NOMO-1 treated with dmso at 0.1 percent for 144 hours (cell line): ENCODE data around the gene ETAA1.
A peak's percentile ranks its signal among the peaks of the same experiment; 100 is the strongest.

Experiments used
- DNase-seq: peaks from one replicate; lab custom pipeline; 2025; ENCODE audit not compliant: unreplicated experiment; lab: John Stamatoyannopoulos, UW

ETAA1 gene

DNA sequence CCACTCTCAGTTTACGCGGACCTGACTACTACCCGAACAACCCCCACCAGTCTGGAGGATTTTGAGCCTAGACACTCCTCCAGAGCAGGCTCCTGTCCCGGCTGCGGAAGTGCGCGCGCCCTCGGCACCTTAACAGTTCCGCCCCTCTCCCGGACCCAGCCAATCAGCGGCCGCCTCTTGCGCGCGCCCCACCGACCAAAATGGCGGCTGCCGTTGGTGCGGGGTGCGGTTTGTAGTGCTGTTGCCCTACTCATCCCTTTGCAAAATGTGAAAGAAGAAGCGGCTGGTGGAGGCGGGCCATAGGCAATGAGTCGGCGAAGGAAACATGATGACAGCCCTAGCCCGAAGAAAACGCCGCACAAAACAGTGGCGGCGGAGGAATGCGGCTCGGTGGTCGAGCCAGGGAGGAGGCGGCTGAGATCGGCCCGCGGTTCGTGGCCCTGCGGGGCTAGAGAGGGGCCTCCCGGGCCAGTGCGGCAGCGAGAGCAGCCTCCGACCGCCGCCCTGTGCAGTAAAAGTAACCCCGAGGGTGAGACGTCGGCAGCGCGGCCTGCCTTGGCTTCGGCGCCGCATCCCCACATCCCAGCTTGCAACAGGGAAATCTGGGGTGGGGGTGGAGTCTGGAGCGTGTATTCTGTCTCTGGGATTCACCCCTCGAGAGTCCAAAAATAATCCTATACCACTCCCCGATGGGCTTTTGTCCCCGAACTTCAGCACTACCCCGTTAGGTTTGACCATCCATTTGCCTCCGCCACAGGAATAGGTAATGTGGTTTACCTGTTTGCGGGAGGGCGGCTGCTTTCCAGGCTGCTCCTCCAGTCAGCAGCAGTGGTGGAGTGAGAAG, at the start of gene ETAA1:
TSS of gene ETAA1 (plus strand) at position 191 of the 844 bp plus-strand sequence. CDS start at position 307, 116 bp downstream.
- peak; percentile 87 for DNase-seq

DNA sequence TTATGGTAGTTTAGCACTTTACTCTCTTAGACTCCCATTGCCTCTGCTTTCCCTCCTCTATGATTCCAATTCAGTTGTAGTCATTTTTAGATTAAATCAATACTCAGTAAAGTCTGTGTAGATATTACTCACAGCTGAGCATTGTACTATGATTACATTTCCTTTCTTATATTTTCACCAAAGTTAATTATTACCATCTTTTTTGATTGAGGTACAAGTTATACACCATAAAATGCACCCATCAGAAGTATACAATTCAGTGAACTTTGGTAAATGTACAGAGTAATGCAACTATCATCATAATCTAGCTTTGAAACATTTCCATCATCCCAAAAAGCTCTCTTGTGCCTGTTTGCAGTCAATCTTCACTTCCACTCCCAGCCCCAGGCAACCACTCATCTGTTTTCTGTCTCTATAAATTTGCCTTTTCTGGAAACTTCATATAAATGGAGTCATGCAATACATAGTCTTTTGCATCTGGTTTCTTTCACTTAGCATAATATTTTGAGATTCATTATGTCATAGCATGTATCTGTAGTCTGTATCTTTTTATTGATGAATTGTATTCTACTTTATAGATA, 30.2 kb upstream of the ETAA1 start:
- no peak for DNase-seq

DNA sequence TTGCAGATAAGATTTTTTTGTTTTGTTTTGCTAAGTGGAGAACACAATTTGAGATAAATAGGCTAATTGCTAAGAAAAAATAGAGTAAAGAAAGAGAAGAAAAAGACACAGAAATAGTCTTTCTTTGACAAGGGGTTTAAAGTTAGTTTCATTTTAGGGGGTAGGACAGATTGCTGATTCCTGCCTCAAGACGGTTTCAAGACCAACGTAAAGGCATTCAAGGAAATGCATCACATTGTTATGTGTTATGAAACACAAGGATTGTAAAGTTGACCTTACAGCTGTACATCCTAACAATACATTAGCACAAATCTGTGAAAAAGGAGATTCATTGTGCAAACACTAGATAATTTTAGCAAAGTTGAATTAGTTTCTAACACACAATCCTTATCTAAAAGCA, 22.7 kb upstream of the ETAA1 start:
- DNase-seq: no peak

DNA sequence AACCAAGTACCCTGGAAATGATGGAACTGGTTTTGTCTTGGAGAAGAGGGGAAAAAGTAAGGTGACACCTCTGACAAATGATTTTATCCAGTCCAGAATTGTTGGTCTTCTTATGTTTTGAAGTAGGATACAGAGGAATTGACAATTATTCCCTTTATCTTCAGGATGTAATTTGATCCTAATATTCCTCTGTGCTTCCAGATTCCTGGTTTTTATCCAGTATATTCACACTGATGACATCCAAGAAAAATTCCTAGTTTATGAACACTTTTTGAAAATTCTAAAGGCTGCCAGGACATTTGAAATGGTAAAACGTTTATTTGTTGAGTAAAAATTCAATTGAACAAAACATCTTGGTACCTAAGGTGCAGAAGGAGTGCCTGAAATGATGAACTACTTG, 22.2 kb upstream of the ETAA1 start:
- no peak for DNase-seq

DNA sequence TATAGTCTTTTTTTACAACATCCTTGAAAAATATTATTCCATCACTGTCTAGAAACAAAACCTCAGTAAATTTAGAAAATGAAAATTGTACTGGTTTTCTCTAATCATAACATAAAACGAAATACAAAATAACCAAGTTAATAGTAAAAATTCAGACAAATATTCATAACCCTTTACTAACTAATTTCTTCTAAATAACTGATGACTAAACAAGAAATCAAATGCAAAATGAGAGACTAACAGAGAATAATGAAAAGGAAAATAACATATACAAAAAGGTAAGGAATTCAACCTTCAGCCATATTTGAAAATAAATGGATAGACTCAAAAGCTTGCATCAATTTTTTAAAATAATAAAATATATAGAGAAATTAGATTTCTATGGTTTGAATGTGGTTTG, 18.6 kb upstream of the ETAA1 start:
- no peak for DNase-seq

DNA sequence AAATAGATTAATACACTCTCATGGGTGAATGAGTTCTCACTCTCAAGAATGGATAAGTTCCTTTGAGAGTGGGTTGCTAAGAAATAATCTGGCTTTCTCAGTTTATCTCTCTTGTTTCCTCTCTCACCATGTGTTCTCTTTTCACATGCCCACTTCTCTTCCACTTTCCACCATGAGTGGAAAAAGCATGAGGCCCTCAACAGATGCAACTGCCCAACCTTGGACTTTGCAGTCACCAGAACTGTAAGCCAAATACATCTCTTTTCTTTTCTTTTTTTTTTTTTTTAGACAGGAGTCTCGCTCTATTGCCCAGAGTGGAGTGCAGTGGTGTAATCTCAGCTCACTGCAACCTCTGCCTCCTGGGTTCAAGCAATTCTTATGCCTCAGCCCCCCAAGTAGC, 18.1 kb upstream of the ETAA1 start:
- DNase-seq: no peak

DNA sequence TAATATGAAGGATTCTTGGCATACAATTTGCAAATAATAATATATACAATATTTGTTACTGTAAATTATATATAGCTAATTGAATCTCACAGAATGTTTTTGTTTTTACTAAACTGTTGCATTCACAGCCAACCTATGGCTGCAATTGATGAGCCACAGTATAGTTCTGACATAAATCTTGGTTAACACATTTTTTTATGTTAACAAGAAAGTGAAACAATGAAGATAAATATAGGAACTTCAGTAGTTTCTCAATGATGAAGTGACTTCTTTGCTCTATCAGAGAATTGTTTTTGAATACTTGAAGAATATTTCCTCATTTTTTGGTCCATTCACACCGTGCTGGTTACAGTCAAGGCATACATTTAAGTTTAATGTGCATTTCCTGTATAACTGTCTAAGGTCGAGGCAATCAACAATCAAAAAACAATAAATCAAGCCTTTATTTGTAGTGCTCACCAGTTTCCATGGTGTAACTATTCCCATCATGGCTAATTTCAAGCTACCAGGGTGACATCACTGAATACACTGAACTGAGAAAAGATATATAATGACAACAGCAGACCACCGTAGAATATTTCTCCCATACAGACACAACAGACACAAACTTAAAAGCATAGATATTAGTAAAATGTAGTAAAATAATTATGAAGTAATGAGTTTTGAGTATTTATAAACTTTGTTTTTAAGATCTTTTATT, 12.9 kb upstream of the ETAA1 start:
- DNase-seq: no peak

DNA sequence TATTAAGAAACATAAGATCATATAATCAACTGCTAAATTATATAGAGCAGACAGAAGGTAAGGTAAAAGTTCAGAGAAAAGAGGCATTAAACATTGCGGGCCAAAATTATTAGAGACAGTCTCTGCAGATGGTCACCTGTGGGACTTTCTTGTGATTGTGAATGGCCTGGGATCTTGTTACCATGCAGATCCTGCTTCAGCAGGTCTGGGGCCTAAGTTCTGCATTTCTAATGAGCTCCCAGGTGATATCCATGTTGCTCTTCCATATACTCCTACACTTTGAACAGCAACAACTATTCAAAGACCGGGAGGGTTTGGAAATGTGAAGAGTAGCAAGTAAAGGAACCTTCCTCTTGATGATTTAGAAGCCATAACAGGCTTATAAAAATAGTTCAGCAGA, 8.5 kb upstream of the ETAA1 start:
- DNase-seq: no peak

DNA sequence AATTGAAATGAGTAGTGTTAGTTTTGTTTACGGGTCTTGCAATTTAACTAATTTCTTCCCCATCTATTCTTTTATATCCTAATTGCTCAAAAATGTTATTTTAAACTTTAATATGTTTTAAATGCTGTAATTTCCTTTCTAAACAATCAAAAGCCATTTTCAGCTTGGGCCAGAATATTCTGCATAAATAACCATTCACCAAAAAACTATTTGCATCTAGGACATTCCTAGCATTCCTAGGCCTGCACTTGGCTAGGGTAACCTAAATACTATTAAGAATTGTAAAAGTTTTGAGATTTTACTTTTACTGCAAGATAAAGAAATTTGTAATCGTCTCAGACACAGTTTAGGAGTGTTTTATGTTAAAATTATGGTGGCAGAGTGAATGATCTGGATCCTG, 7.8 kb upstream of the ETAA1 start:
- no peak for DNase-seq

DNA sequence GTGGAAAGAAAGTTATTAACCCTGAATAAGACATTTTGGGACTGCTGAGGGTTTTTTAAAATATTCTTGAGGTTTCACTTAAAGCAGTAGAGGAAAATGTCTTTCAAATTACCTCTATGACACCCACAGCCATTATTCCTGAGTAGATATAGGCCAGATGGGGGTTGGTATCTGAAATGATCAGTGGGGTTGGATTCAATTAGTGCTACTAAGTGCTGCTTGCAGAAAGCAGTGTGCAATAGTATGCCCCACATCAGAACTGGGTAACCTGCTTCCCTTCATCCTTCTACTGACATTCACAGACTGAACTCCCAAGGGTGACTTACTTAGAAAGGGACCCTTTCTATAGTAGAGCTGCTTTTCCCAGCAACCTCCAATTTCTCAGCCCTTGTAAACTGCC, 7.3 kb upstream of the ETAA1 start:
- no peak for DNase-seq

DNA sequence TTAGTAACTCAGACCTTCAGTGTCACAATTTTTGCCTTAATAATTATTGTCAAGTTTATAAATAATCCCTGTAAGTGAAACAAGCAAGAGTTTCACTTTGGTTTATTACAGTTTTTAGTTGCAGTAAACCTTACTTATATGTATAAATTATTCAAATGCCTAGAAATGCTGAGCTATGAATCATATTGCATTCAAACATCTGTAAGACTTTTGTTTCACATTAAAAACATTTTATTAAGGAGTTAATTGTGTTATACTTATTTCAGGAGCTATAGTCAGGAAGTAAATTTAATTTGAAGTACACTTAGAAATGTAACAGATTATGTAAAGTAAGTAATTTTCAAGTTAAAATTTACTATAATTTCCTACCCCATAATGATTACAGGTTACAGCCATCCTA, 3.9 kb upstream of the ETAA1 start:
- DNase-seq: no peak

DNA sequence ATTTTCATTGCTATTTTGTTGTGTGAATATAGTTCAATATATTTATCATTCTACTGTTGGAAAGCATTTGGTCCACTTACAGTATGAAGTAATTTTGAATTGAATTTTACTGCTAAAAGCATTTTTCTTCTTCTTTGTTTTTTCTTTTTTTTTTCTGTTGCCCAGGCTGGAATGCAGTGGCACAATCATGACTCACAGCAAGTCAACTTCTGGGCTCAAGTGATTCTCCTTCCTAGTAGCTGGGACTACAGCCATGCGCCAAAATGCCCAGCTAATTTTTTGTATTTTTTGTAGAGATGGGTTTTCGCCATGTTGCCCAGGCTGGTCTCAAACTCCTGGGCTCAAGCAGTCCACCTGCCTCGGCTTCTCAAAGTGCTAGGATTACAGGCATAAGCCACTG, 2.4 kb upstream of the ETAA1 start:
- DNase-seq: no peak

DNA sequence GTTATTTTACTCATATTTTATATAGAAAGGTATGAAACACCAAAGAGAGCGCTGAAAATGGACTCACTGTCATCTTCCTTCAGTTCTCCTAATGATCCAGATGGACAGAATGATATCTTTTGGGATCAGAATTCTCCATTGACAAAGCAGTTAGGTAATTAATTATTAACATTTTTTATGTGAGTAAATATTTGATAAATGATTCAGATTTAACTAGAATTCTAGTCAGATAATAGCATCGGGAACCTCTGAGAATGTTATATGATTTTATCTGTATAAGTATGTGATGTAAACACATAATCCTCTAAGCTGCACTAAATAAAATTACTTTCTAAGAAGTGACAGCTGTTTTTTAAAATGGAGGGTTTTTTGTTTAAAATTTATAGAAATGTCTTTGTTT, 2.0 kb downstream of the ETAA1 start:
- no peak for DNase-seq

DNA sequence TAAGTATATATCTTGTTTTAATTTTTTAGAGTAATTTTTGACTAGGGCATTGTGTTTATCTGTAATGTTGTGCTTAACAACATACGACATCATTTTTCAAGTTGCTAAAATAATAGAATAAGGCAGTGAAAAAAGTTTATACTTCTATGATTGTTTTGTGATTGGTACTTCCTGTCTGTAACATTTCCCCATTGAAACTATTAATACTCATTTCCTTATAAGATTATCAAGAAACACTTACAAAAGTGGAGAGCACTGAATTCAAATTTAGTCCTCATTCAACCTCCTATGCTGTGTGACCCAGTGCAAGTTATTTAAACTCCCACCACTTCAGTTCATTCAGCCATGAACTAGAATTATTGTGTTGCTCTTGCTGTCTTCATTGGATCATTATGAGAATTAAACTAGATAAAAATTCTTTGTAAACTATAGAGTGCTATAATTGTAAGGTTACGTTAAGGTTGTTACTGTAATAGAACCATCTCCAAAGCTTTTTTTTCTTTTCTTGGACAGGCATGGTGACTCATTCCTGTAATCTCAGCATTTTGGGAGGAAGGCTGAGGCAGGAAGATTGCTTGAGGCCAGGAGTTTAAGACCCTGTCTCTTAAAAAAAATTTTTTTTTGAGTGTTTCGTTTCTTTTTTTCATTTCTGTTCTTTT, 2.8 kb downstream of the ETAA1 start:
- DNase-seq: no peak

DNA sequence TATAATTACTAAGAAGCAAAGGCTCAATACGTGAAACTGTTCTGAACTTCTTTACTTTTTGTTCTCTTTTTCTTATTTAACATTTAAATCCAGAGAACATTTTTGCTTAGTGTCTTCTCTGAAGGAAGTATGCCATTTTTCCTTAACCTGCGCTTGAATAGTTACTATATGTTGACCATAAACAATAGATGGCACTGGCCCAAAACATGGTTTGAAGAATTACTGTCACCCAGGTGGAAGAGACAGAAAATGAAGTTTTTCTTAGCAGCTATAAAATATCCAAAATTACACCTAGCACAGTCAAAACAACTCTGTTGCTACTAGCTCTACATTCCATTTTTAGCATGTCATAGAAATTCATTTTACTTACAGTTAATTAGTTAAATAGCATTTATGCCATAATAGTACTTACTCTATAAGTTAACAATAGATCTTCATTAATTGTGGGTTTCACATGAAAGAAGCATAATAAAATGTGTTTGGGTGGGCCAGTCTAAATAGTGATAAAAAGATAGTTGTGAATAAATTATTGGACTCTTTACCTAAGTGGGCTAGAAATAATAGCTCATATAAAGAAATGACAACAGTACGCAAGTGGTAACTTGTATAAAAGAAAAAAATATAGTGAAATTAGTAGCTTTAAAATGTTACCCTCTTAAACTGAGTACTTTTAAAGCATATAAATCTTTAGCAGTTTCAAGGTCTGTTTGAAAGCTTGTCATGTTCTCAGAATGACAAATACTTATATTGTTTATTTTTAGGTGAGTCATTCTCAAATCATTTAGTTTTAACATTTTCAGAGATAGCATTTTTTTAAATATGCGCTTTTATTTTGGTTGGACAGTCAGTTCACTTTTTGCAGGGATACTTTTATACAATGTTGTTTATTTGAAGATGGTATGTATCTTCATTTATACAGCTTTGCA, 3.7 kb downstream of the ETAA1 start:
- DNase-seq: no peak

DNA sequence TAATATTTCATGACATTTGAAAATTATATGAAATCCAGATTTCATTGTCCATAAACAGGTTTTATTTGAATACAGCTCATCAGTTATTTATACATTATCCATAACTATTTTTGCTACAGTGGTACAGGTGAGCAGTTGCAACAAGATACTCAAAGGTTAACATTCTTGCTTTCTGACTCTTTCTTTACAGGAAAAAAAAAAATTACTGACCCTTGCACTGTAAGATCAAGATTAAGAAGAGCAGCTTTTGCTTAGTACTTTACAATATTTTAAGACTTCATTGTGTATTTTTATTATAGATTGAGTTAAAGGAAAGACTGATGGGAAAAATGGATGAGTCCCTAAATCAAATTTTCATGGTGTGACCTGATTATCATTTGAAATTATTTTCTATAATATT, 11.2 kb downstream of the ETAA1 start:
- DNase-seq: no peak

DNA sequence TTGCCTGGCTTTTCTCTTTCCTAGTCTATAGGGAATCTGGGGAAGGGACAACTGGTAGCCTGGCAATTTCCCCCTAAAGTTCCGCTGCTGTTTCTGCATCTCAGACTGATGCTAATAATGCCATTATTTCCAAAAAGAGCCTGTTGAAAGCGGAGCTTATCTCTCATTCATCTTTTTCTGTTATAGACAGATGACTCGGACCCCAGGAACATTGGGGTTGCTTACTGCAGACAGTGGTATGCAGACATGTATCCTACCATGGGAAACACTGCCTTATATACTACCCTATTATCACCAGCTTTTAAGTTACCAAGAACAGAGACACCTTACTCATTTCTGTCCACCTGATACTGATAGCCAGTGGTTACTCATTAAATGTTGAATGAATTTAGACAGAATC, 15.3 kb downstream of the ETAA1 start:
- no peak for DNase-seq

DNA sequence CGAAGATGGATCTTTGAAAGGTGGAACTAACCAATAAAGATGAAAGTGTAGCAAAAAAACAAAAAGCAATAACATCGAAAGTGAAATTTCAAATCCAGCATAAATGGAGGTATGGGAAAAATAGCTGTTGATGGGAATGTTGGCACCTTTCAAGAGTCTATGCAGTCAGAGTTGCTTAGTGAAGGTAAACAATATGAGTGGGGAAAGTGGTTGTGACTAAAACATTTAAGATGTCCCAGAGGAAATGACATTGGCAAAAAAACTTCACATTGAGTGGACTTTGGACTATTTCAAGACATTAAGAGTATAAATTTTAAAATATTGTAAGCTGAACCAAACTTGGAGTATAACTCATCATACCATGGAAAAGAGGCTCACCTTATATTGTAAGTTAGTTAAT, 17.7 kb downstream of the ETAA1 start:
- DNase-seq: no peak

DNA sequence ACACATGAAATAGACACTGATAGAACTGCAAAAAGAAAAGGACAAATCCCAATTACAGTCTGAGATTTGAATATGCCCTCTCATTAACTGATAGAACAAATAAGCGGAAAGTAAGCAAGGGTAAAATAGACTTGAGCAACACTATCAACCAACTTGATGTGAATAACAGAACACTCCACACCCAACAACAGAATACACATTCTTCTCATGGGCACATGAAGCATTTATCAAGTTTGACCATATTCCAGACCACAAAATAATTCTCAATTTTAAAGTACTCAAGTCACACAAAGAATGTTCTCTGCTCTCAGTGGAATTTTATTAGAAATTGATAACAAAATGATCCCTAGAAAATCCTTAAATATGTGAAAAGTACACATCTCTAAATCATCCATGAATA, 19.0 kb downstream of the ETAA1 start:
- DNase-seq: no peak

DNA sequence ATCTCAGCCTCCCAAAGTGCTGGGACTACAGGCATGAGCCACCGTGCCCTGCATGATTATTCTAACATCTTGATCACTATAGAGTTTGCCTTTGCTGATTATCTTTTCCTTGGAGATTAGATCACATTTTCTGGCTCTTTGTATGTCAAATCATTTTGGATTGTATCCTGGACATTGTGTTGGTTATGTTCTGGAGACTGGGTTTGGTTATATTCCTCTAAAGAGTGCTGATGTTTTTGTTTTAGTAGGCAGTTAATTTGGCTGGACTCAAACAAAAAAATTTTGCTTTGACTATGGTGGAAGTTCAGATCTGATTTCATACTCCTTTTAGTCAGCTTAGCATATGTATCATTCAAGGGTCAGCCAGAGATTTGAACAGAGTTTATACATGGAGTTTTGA, 26.4 kb downstream of the ETAA1 start:
- DNase-seq: no peak

DNA sequence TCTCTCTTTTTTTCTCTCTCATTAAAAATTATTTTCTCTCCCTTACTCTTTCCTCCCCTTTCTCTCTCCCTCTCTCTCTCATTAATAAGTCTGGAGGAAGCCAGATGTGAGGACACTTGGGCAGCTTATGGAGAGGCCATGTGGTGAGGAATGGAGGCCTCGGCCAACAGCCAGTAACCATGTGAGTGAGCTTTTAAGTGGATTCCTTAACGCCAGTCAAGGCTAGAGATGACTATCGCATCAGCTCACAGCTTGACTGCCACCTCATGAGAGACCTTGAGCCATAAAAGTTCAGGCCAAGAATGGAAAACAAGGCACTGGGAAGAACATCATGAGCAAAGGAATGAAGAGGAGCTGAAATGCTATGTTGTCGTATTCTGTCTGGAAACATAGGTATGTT, 39.1 kb downstream of the ETAA1 start:
- no peak for DNase-seq
